GM23338 (cell line): Measurements from ENCODE around the gene NDST1. TPM values are rescaled to one million over a fixed set of nuclear protein-coding genes. Genes with fewer than 3 reads are reported as not detected.

Experiments used
- ATAC-seq: fragments of 200-7000 bp; cut with Tn5 transposase; 3 replicates; pipeline ENCODE4 v1.9.1; 2020
- DNase-seq: peaks from one replicate; pipeline ENCODE4 v3.0.0-alpha.2; 2015; ENCODE audit warnings: low spot score
- H2AFZ ChIP-seq: fragments of 200-600 bp; sonication (generic); 2 replicates; pipeline ENCODE4 v1.8.0; 2016; ENCODE audit warnings: antibody characterized with exemption, mild to moderate bottlenecking, moderate library complexity
- H3F3A ChIP-seq: fragments of 200-600 bp; sonication (generic); replicated peaks from 2 replicates; pipeline ENCODE4 v1.8.0; 2017; ENCODE audit warnings: antibody characterized with exemption, mixed run types, low read depth
- H3K27ac ChIP-seq: fragments of 200-600 bp; sonication (generic); 2 replicates; pipeline ENCODE4 v1.6.1; 2016; ENCODE audit warnings: low read depth
- H3K27me3 ChIP-seq: fragments of 200-600 bp; sonication (generic); 2 replicates; pipeline ENCODE4 v1.8.0; 2016; ENCODE audit warnings: mild to moderate bottlenecking, mixed run types, moderate library complexity; ENCODE audit not compliant: insufficient read depth
- H3K36me3 ChIP-seq: fragments of 200-600 bp; sonication (generic); 2 replicates; pipeline ENCODE4 v1.8.0; 2016; ENCODE audit warnings: mild to moderate bottlenecking; ENCODE audit not compliant: insufficient read depth
- H3K4me1 ChIP-seq: fragments of 200-600 bp; sonication (generic); 2 replicates; pipeline ENCODE4 v1.8.0; 2016; ENCODE audit warnings: mild to moderate bottlenecking, moderate library complexity; ENCODE audit not compliant: insufficient read depth
- H3K4me2 ChIP-seq: fragments of 200-600 bp; sonication (generic); 2 replicates; pipeline ENCODE4 v1.7.1; 2017; ENCODE audit warnings: mixed run types
- H3K4me3 ChIP-seq: fragments of 200-600 bp; sonication (generic); 2 replicates; pipeline ENCODE4 v1.6.1; 2016; ENCODE audit warnings: mixed run types
- H3K79me2 ChIP-seq: fragments of 200-600 bp; sonication (generic); replicated peaks from 2 replicates; pipeline ENCODE4 v1.8.0; 2017; ENCODE audit warnings: mild to moderate bottlenecking; ENCODE audit not compliant: insufficient read depth
- H3K9me2 ChIP-seq: fragments of 200-600 bp; sonication (generic); 2 replicates; pipeline ENCODE4 v1.8.0; 2017; ENCODE audit not compliant: insufficient read depth
- H4K20me1 ChIP-seq: fragments of 200-600 bp; sonication (generic); replicated peaks from 2 replicates; pipeline ENCODE4 v1.8.0; 2017; ENCODE audit warnings: mild to moderate bottlenecking; ENCODE audit not compliant: insufficient read depth
- H3K27ac Mint-ChIP-seq: 2 replicates; pipeline ENCODE4 v1.8.0; 2020; ENCODE audit warnings: inconsistent platforms, mild to moderate bottlenecking, moderate library complexity, mixed read lengths
- H3K27me3 Mint-ChIP-seq: 3 replicates; pipeline ENCODE4 v1.8.0; 2022; ENCODE audit warnings: low read depth, mild to moderate bottlenecking, moderate library complexity, mixed read lengths, inconsistent platforms; ENCODE audit not compliant: insufficient read depth, poor library complexity
- H3K36me3 Mint-ChIP-seq: 3 replicates; pipeline ENCODE4 v1.8.0; 2021; ENCODE audit warnings: low read depth, mild to moderate bottlenecking, inconsistent platforms, moderate library complexity, mixed read lengths
- H3K4me1 Mint-ChIP-seq: 3 replicates; pipeline ENCODE4 v1.8.0; 2020; ENCODE audit warnings: mild to moderate bottlenecking, inconsistent platforms, mixed read lengths
- H3K4me3 Mint-ChIP-seq: 3 replicates; pipeline ENCODE4 v1.8.0; 2021; ENCODE audit warnings: moderate library complexity, mild to moderate bottlenecking, inconsistent platforms, mixed read lengths
- H3K9me3 Mint-ChIP-seq: 3 replicates; pipeline ENCODE4 v1.8.0; 2020; ENCODE audit warnings: moderate library complexity, mild to moderate bottlenecking, inconsistent platforms, mixed read lengths
- CREB1 ChIP-seq: fragments of 250-450 bp; sonication (Bioruptor Pico); IDR thresholded peaks from 2 replicates; pipeline ENCODE4 v1.5.0; 2020; ENCODE audit warnings: low read depth, mild to moderate bottlenecking, moderate library complexity
- EZH2 ChIP-seq: fragments of 200-600 bp; sonication (generic); IDR thresholded peaks from one replicate; pipeline ENCODE4 v1.8.0; 2017; ENCODE audit warnings: antibody characterized with exemption, mild to moderate bottlenecking, low read depth; ENCODE audit not compliant: unreplicated experiment
- EZH2phosphoT487 ChIP-seq: fragments of 200-600 bp; sonication (generic); IDR thresholded peaks from one replicate; pipeline ENCODE4 v1.8.1; 2018; ENCODE audit warnings: antibody characterized with exemption; ENCODE audit not compliant: unreplicated experiment
- JUNB ChIP-seq: IDR thresholded peaks from one replicate; pipeline ENCODE4 v1.6.1; 2016; ENCODE audit warnings: antibody characterized with exemption; ENCODE audit not compliant: unreplicated experiment
- NANOG ChIP-seq: IDR thresholded peaks from 2 replicates; pipeline ENCODE4 v1.6.1; 2016; ENCODE audit warnings: antibody characterized with exemption, borderline replicate concordance
- POLR2AphosphoS5 ChIP-seq: IDR thresholded peaks from 2 replicates; pipeline ENCODE4 v1.6.1; 2016; ENCODE audit warnings: antibody characterized with exemption, low read depth
- STAT1 ChIP-seq: IDR thresholded peaks from one replicate; pipeline ENCODE4 v1.6.1; 2016; ENCODE audit warnings: antibody characterized with exemption; ENCODE audit not compliant: unreplicated experiment
- ZNF114 ChIP-seq: fragments of 250-450 bp; sonication (Bioruptor Pico); IDR thresholded peaks from 2 replicates; pipeline ENCODE4 v1.5.0; 2020; ENCODE audit warnings: mild to moderate bottlenecking, moderate library complexity
- ZNF331 ChIP-seq: fragments of 250-450 bp; sonication (Bioruptor Pico); IDR thresholded peaks from 2 replicates; pipeline ENCODE4 v1.5.0; 2020; ENCODE audit warnings: low read depth, mild to moderate bottlenecking, moderate library complexity
- polyA plus RNA-seq: library from polyadenylated mRNA; unstranded; fragments of >200 nt; fragmentation: Nextera tagmentation; extraction: Ambion mirVana; gene quantifications from 2 replicates; pipeline ENCODE4 v1.2.1, GENCODE V29; 2016
- total RNA-seq: library from RNA; depleted of rRNA; stranded (reverse); fragments of >200 nt; shearing (Covaris generic); gene quantifications from 2 replicates; pipeline ENCODE4 v1.2.3, GENCODE V29; 2014
- TF ChIP-seq, protein P1 (sequence below): IDR thresholded peaks from one replicate; pipeline ENCODE4 v1.6.1; 2018; ENCODE audit warnings: antibody characterized with exemption; ENCODE audit not compliant: unreplicated experiment
- TF ChIP-seq, protein P2 (sequence below): fragments of 250-450 bp; sonication (Bioruptor Pico); IDR thresholded peaks from 2 replicates; pipeline ENCODE4 v1.5.0; 2020; ENCODE audit warnings: mild to moderate bottlenecking, moderate library complexity
- TF ChIP-seq, protein P3 (sequence below): IDR thresholded peaks from 2 replicates; pipeline ENCODE4 v1.6.1; 2016; ENCODE audit warnings: antibody characterized with exemption
- TF ChIP-seq, protein P4 (sequence below), 2 experiments: fragments of 200-600 bp in 1 of 2; sonication (generic) in 1 of 2; conservative IDR thresholded peaks; 2 replicates each; pipeline versions ENCODE4 v1.5.1 to v1.6.1; 2016 to 2017; ENCODE audit warnings: antibody characterized with exemption in 2 of 2, low read depth in 2 of 2, mild to moderate bottlenecking in 2 of 2, moderate library complexity in 1 of 2

Gene NDST1
- total and polyA plus RNA-seq, 2 experiments from 2014 or later: 7.3 to 85.0 TPM

DNA sequence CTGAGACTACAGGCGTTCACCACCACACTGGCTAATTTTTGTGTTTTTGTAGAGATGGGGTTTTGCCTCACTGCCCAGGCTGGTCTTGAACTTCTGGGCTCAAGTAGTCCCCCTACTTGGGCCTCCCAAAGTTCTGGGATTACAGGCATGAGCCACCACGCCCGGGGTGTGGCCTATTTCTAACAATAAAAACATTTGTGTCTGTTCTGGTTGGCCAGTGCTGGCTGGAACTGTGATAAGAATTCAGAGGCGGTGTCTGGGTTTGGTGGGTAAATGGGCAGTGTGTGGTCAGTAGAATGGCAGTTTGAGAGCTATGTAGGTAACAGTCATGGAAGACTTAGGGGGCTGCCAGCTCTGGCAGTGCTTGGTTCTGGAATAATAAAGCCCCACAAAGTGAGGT, 85.7 kb downstream of the NDST1 start:
- no peak for ATAC-seq
- no peak overlapping the region for H3K4me2 ChIP-seq
- no peaks in the 10 kb centered on the region for H4K20me1 ChIP-seq
- no peak overlapping the region for H3K27ac ChIP-seq
- no peak overlapping the region for H3K4me3 Mint-ChIP-seq
- peaks cover 6% of the 10 kb centered on the region for H3K27me3 Mint-ChIP-seq
- H3K36me3 Mint-ChIP-seq: no peaks in the 10 kb centered on the region
- H3K4me1 ChIP-seq: peaks cover 10% of the 10 kb centered on the region; the same call in 1 of the 2 replicates
- no peak for DNase-seq
- H3K4me3 ChIP-seq: no peak overlapping the region
- H3K79me2 ChIP-seq: no peaks in the 10 kb centered on the region
- H3K36me3 ChIP-seq: no peaks in the 10 kb centered on the region
- no peaks in the 10 kb centered on the region for H3K27me3 ChIP-seq
- TF ChIP-seq CREB1 (CRISPR knock-in tag) (no peak), JUNB (no peak), NANOG (no peak), EZH2 (no peak), EZH2phosphoT487 (no peak), STAT1 (no peak), ZNF331 (CRISPR knock-in tag) (no peak), POLR2AphosphoS5 (no peak), ZNF114 (CRISPR knock-in tag) (no peak)
- TF ChIP-seq, protein P1, sequence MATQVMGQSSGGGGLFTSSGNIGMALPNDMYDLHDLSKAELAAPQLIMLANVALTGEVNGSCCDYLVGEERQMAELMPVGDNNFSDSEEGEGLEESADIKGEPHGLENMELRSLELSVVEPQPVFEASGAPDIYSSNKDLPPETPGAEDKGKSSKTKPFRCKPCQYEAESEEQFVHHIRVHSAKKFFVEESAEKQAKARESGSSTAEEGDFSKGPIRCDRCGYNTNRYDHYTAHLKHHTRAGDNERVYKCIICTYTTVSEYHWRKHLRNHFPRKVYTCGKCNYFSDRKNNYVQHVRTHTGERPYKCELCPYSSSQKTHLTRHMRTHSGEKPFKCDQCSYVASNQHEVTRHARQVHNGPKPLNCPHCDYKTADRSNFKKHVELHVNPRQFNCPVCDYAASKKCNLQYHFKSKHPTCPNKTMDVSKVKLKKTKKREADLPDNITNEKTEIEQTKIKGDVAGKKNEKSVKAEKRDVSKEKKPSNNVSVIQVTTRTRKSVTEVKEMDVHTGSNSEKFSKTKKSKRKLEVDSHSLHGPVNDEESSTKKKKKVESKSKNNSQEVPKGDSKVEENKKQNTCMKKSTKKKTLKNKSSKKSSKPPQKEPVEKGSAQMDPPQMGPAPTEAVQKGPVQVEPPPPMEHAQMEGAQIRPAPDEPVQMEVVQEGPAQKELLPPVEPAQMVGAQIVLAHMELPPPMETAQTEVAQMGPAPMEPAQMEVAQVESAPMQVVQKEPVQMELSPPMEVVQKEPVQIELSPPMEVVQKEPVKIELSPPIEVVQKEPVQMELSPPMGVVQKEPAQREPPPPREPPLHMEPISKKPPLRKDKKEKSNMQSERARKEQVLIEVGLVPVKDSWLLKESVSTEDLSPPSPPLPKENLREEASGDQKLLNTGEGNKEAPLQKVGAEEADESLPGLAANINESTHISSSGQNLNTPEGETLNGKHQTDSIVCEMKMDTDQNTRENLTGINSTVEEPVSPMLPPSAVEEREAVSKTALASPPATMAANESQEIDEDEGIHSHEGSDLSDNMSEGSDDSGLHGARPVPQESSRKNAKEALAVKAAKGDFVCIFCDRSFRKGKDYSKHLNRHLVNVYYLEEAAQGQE: no peak
- TF ChIP-seq, protein P2, sequence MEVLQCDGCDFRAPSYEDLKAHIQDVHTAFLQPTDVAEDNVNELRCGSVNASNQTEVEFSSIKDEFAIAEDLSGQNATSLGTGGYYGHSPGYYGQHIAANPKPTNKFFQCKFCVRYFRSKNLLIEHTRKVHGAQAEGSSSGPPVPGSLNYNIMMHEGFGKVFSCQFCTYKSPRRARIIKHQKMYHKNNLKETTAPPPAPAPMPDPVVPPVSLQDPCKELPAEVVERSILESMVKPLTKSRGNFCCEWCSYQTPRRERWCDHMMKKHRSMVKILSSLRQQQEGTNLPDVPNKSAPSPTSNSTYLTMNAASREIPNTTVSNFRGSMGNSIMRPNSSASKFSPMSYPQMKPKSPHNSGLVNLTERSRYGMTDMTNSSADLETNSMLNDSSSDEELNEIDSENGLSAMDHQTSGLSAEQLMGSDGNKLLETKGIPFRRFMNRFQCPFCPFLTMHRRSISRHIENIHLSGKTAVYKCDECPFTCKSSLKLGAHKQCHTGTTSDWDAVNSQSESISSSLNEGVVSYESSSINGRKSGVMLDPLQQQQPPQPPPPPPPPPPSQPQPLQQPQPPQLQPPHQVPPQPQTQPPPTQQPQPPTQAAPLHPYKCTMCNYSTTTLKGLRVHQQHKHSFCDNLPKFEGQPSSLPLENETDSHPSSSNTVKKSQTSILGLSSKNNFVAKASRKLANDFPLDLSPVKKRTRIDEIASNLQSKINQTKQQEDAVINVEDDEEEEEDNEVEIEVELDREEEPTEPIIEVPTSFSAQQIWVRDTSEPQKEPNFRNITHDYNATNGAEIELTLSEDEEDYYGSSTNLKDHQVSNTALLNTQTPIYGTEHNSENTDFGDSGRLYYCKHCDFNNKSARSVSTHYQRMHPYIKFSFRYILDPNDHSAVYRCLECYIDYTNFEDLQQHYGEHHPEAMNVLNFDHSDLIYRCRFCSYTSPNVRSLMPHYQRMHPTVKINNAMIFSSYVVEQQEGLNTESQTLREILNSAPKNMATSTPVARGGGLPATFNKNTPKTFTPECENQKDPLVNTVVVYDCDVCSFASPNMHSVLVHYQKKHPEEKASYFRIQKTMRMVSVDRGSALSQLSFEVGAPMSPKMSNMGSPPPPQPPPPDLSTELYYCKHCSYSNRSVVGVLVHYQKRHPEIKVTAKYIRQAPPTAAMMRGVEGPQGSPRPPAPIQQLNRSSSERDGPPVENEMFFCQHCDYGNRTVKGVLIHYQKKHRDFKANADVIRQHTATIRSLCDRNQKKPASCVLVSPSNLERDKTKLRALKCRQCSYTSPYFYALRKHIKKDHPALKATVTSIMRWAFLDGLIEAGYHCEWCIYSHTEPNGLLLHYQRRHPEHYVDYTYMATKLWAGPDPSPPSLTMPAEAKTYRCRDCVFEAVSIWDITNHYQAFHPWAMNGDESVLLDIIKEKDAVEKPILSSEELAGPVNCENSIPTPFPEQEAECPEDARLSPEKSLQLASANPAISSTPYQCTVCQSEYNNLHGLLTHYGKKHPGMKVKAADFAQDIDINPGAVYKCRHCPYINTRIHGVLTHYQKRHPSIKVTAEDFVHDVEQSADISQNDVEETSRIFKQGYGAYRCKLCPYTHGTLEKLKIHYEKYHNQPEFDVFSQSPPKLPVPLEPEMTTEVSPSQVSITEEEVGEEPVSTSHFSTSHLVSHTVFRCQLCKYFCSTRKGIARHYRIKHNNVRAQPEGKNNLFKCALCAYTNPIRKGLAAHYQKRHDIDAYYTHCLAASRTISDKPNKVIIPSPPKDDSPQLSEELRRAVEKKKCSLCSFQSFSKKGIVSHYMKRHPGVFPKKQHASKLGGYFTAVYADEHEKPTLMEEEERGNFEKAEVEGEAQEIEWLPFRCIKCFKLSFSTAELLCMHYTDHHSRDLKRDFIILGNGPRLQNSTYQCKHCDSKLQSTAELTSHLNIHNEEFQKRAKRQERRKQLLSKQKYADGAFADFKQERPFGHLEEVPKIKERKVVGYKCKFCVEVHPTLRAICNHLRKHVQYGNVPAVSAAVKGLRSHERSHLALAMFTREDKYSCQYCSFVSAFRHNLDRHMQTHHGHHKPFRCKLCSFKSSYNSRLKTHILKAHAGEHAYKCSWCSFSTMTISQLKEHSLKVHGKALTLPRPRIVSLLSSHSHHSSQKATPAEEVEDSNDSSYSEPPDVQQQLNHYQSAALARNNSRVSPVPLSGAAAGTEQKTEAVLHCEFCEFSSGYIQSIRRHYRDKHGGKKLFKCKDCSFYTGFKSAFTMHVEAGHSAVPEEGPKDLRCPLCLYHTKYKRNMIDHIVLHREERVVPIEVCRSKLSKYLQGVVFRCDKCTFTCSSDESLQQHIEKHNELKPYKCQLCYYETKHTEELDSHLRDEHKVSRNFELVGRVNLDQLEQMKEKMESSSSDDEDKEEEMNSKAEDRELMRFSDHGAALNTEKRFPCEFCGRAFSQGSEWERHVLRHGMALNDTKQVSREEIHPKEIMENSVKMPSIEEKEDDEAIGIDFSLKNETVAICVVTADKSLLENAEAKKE: no peak
- TF ChIP-seq, protein P3, sequence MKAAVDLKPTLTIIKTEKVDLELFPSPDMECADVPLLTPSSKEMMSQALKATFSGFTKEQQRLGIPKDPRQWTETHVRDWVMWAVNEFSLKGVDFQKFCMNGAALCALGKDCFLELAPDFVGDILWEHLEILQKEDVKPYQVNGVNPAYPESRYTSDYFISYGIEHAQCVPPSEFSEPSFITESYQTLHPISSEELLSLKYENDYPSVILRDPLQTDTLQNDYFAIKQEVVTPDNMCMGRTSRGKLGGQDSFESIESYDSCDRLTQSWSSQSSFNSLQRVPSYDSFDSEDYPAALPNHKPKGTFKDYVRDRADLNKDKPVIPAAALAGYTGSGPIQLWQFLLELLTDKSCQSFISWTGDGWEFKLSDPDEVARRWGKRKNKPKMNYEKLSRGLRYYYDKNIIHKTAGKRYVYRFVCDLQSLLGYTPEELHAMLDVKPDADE: no peak
- TF ChIP-seq, protein P4, sequence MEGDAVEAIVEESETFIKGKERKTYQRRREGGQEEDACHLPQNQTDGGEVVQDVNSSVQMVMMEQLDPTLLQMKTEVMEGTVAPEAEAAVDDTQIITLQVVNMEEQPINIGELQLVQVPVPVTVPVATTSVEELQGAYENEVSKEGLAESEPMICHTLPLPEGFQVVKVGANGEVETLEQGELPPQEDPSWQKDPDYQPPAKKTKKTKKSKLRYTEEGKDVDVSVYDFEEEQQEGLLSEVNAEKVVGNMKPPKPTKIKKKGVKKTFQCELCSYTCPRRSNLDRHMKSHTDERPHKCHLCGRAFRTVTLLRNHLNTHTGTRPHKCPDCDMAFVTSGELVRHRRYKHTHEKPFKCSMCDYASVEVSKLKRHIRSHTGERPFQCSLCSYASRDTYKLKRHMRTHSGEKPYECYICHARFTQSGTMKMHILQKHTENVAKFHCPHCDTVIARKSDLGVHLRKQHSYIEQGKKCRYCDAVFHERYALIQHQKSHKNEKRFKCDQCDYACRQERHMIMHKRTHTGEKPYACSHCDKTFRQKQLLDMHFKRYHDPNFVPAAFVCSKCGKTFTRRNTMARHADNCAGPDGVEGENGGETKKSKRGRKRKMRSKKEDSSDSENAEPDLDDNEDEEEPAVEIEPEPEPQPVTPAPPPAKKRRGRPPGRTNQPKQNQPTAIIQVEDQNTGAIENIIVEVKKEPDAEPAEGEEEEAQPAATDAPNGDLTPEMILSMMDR (conservative IDR thresholded peaks at IDR 0.05; ENCODE audit: low read depth in 2 of 2): no peak
- H3K9me3 Mint-ChIP-seq: no peaks in the 10 kb centered on the region
- no peaks in the 10 kb centered on the region for H3F3A ChIP-seq
- peaks cover 23% of the 10 kb centered on the region for H3K4me1 Mint-ChIP-seq
- H3K9me2 ChIP-seq: no peaks in the 10 kb centered on the region
- H3K27ac Mint-ChIP-seq: no peak overlapping the region
- no peak overlapping the region for H2AFZ ChIP-seq
